BLaER1 (cell line): Measurements from ENCODE around the gene VPS16.

Source experiments
- H3K27ac ChIP-seq: shearing (Covaris generic); formaldehyde crosslinking; 2 replicates; pipeline ENCODE4 v1.8.1; 2022
- H3K27me3 ChIP-seq: shearing (Covaris generic); formaldehyde crosslinking; 2 replicates; pipeline ENCODE4 v1.8.1; 2022
- H3K36me3 ChIP-seq: shearing (Covaris generic); formaldehyde crosslinking; 2 replicates; pipeline ENCODE4 v1.8.1; 2022
- H3K4me1 ChIP-seq: shearing (Covaris generic); formaldehyde crosslinking; 2 replicates; pipeline ENCODE4 v1.8.1; 2022
- H3K4me2 ChIP-seq: shearing (Covaris generic); formaldehyde crosslinking; 2 replicates; pipeline ENCODE4 v1.8.1; 2022
- H3K4me3 ChIP-seq: shearing (Covaris generic); formaldehyde crosslinking; 2 replicates; pipeline ENCODE4 v1.8.1; 2022
- H3K9ac ChIP-seq: shearing (Covaris generic); formaldehyde crosslinking; 2 replicates; pipeline ENCODE4 v1.8.1; 2022
- H3K9me3 ChIP-seq: shearing (Covaris generic); formaldehyde crosslinking; 2 replicates; pipeline ENCODE4 v1.8.1; 2022
- H4K20me1 ChIP-seq: shearing (Covaris generic); formaldehyde crosslinking; 2 replicates; pipeline ENCODE4 v1.8.1; 2022
- Cebpa-rat ChIP-seq: shearing (Covaris generic); IDR thresholded peaks from 2 replicates; pipeline ENCODE4 v1.8.1; 2022

Gene VPS16

GRCh38 chr20:2833761-2834160 lies 6.8 kb upstream of the VPS16 start:
- no peaks in the 10 kb centered on the region for H4K20me1 ChIP-seq
- H3K9ac ChIP-seq: no peak overlapping the region
- no peak overlapping the region for H3K4me2 ChIP-seq
- no peak overlapping the region for H3K27ac ChIP-seq
- no peaks in the 10 kb centered on the region for H3K27me3 ChIP-seq
- no peak for TF ChIP-seq Cebpa-rat
- H3K9me3 ChIP-seq: no peaks in the 10 kb centered on the region
- H3K4me1 ChIP-seq: peaks cover 15% of the 10 kb centered on the region
- no peak overlapping the region for H3K4me3 ChIP-seq
- H3K36me3 ChIP-seq: peaks cover 13% of the 10 kb centered on the region; the same call in 1 of the 2 replicates

- H3K9me3 ChIP-seq: no peaks in the 10 kb centered on the region
- H3K4me1 ChIP-seq: peaks cover 23% of the 10 kb centered on the region
- no peak overlapping the region for H3K4me3 ChIP-seq
- no peaks in the 10 kb centered on the region for H3K27me3 ChIP-seq
- no peak overlapping the region for H3K4me2 ChIP-seq
- no peak overlapping the region for H3K9ac ChIP-seq
- no peak overlapping the region for H3K27ac ChIP-seq
- H3K36me3 ChIP-seq: peaks cover 13% of the 10 kb centered on the region; the same call in 1 of the 2 replicates
- no peaks in the 10 kb centered on the region for H4K20me1 ChIP-seq
- TF ChIP-seq Cebpa-rat: no peak
Observed at GRCh38 chr20:2834401-2835110, 6.0 kb upstream of the VPS16 start.

- peaks cover 31% of the 10 kb centered on the region for H3K4me1 ChIP-seq
- no peak overlapping the region for H3K27ac ChIP-seq
- TF ChIP-seq Cebpa-rat: no peak
- no peaks in the 10 kb centered on the region for H4K20me1 ChIP-seq
- no peak overlapping the region for H3K4me3 ChIP-seq
- no peak overlapping the region for H3K4me2 ChIP-seq
- H3K9me3 ChIP-seq: no peaks in the 10 kb centered on the region
- no peak overlapping the region for H3K9ac ChIP-seq
- no peaks in the 10 kb centered on the region for H3K27me3 ChIP-seq
- peaks cover 13% of the 10 kb centered on the region; the same call in 1 of the 2 replicates for H3K36me3 ChIP-seq
Observed at GRCh38 chr20:2835331-2835796, 5.2 kb upstream of the VPS16 start.

GRCh38 chr20:2836035-2836434 lies 4.5 kb upstream of the VPS16 start:
- H3K4me3 ChIP-seq: no peak overlapping the region
- no peaks in the 10 kb centered on the region for H3K27me3 ChIP-seq
- H3K9ac ChIP-seq: no peak overlapping the region
- H3K36me3 ChIP-seq: peaks cover 13% of the 10 kb centered on the region; the same call in 1 of the 2 replicates
- no peak overlapping the region for H3K27ac ChIP-seq
- no peak for TF ChIP-seq Cebpa-rat
- no peaks in the 10 kb centered on the region for H3K9me3 ChIP-seq
- peaks cover 32% of the 10 kb centered on the region for H3K4me1 ChIP-seq
- no peaks in the 10 kb centered on the region for H4K20me1 ChIP-seq
- H3K4me2 ChIP-seq: no peak overlapping the region

GRCh38 chr20:2837221-2837960 lies 3.2 kb upstream of the VPS16 start:
- H3K9me3 ChIP-seq: no peaks in the 10 kb centered on the region
- H3K27me3 ChIP-seq: no peaks in the 10 kb centered on the region
- H4K20me1 ChIP-seq: no peaks in the 10 kb centered on the region
- no peak for TF ChIP-seq Cebpa-rat
- no peak overlapping the region for H3K27ac ChIP-seq
- H3K4me3 ChIP-seq: no peak overlapping the region
- no peak overlapping the region for H3K9ac ChIP-seq
- H3K4me1 ChIP-seq: peaks cover 43% of the 10 kb centered on the region
- H3K36me3 ChIP-seq: peaks cover 13% of the 10 kb centered on the region; the same call in 1 of the 2 replicates
- H3K4me2 ChIP-seq: peak overlapping the region; percentile 95

GRCh38 chr20:2838170-2838797 lies 2.3 kb upstream of the VPS16 start:
- Histone ChIP-seq H3K27ac (peak overlapping the region; percentile 50; the same call in 1 of the 2 replicates), H3K4me2 (peak overlapping the region; percentile 95), H3K9me3 (no peaks in the 10 kb centered on the region), H3K4me1 (peaks cover 43% of the 10 kb centered on the region), H3K27me3 (no peaks in the 10 kb centered on the region), H4K20me1 (no peaks in the 10 kb centered on the region), H3K36me3 (peaks cover 13% of the 10 kb centered on the region; the same call in 1 of the 2 replicates), H3K4me3 (no peak overlapping the region), H3K9ac (no peak overlapping the region)
- TF ChIP-seq Cebpa-rat: no peak

GRCh38 chr20:2838847-2839671 lies 1.5 kb upstream of the VPS16 start:
- TF ChIP-seq Cebpa-rat: no peak
- Histone ChIP-seq H3K9ac (no peak overlapping the region), H3K9me3 (no peaks in the 10 kb centered on the region), H3K27ac (peak overlapping the region; percentile 50; the same call in 1 of the 2 replicates), H3K4me3 (peak overlapping the region; percentile 83; the same call in 1 of the 2 replicates), H3K4me2 (peak overlapping the region; percentile 95), H3K4me1 (peaks cover 43% of the 10 kb centered on the region), H4K20me1 (no peaks in the 10 kb centered on the region), H3K36me3 (peaks cover 13% of the 10 kb centered on the region; the same call in 1 of the 2 replicates), H3K27me3 (no peaks in the 10 kb centered on the region)

- H3K9ac ChIP-seq: peak overlapping the region; percentile 92
- peak overlapping the region; percentile 97 for H3K27ac ChIP-seq
- peaks cover 43% of the 10 kb centered on the region for H3K4me1 ChIP-seq
Observed at GRCh38 chr20:2839732-2840137, 810 bp upstream of the VPS16 start.

More at GRCh38 chr20:2839732-2840137, 810 bp upstream of the VPS16 start:
- H3K36me3 ChIP-seq: peaks cover 13% of the 10 kb centered on the region; the same call in 1 of the 2 replicates
- peak overlapping the region; percentile 95 for H3K4me2 ChIP-seq
- TF ChIP-seq Cebpa-rat: no peak
- H3K4me3 ChIP-seq: peak overlapping the region; percentile 83
- no peaks in the 10 kb centered on the region for H3K27me3 ChIP-seq
- no peaks in the 10 kb centered on the region for H4K20me1 ChIP-seq
- no peaks in the 10 kb centered on the region for H3K9me3 ChIP-seq
